ENCODE results near the gene PDZD4. TPM values are rescaled to one million over a fixed set of nuclear protein-coding genes. Genes with fewer than 3 reads are reported as not detected.

PDZD4 gene
- total RNA-seq, 1 donor from 2014 or later = 9.9 TPM

- TF ChIP-seq EZH2 (IDR thresholded peaks at IDR 0.05; ENCODE audit: insufficient read depth, low read length) = no peak
- no peak for TF ChIP-seq CTCF (IDR thresholded peaks at IDR 0.05; ENCODE audit: insufficient read depth, low read depth, low read length)
- no peak overlapping the region for H3K27ac Mint-ChIP-seq (ENCODE audit: unreplicated experiment)
- Histone ChIP-seq H3K4me1 (ENCODE audit: insufficient read depth, low read length) (no peaks in the 10 kb centered on the region), H3K9me3 (ENCODE audit: insufficient read depth, low read depth, low read length) (no peaks in the 10 kb centered on the region), H3K79me2 (ENCODE audit: insufficient read depth, low read length) (no peaks in the 10 kb centered on the region), H3K27ac (ENCODE audit: low read depth, low read length) (no peak overlapping the region), H3K4me2 (ENCODE audit: low read length) (no peak overlapping the region), H3K9ac (ENCODE audit: low read length) (no peak overlapping the region), H2AFZ (ENCODE audit: low read depth, low read length) (no peak overlapping the region), H4K20me1 (ENCODE audit: insufficient read depth, low read length) (no peaks in the 10 kb centered on the region), H3K36me3 (ENCODE audit: insufficient read depth, low read length) (no peaks in the 10 kb centered on the region), H3K27me3 (ENCODE audit: insufficient read depth, low read length) (peaks cover under 1% of the 10 kb centered on the region), H3K4me3 (ENCODE audit: insufficient read depth, low read depth, low read length) (no peak overlapping the region)
- no peak for FAIRE-seq
- no peak overlapping the region for H3K4me3 Mint-ChIP-seq (ENCODE audit: unreplicated experiment)
- no peak for DNase-seq (ENCODE audit: low read depth)
- H3K27me3 Mint-ChIP-seq (ENCODE audit: low read depth, unreplicated experiment) = no peaks in the 10 kb centered on the region
- peaks cover 2% of the 10 kb centered on the region for H3K4me1 Mint-ChIP-seq (ENCODE audit: low read depth, unreplicated experiment)
- H3K9me3 Mint-ChIP-seq (ENCODE audit: unreplicated experiment) = no peaks in the 10 kb centered on the region
- peaks cover 4% of the 10 kb centered on the region for H3K36me3 Mint-ChIP-seq (ENCODE audit: low read depth, unreplicated experiment)
Observed at GRCh38 chrX:153867671-153868070, 37.3 kb upstream of the PDZD4 start.

- no peak overlapping the region for H3K27ac Mint-ChIP-seq (ENCODE audit: unreplicated experiment)
- H3K9me3 Mint-ChIP-seq (ENCODE audit: unreplicated experiment) = no peaks in the 10 kb centered on the region
- no peaks in the 10 kb centered on the region for H3K27me3 ChIP-seq (ENCODE audit: insufficient read depth, low read length)
- no peaks in the 10 kb centered on the region for H4K20me1 ChIP-seq (ENCODE audit: insufficient read depth, low read length)
- H3K9ac ChIP-seq (ENCODE audit: low read length) = no peak overlapping the region
- no peak for FAIRE-seq
- H3K4me1 ChIP-seq (ENCODE audit: insufficient read depth, low read length) = no peaks in the 10 kb centered on the region
- no peak for DNase-seq (ENCODE audit: low read depth)
- H3K79me2 ChIP-seq (ENCODE audit: insufficient read depth, low read length) = no peaks in the 10 kb centered on the region
- no peak overlapping the region for H3K4me2 ChIP-seq (ENCODE audit: low read length)
- H3K4me3 ChIP-seq (ENCODE audit: insufficient read depth, low read depth, low read length) = no peak overlapping the region
- no peak for TF ChIP-seq EZH2 (IDR thresholded peaks at IDR 0.05; ENCODE audit: insufficient read depth, low read length)
- no peak for TF ChIP-seq CTCF (IDR thresholded peaks at IDR 0.05; ENCODE audit: insufficient read depth, low read depth, low read length)
- H3K27me3 Mint-ChIP-seq (ENCODE audit: low read depth, unreplicated experiment) = no peaks in the 10 kb centered on the region
- no peak overlapping the region for H2AFZ ChIP-seq (ENCODE audit: low read depth, low read length)
- no peaks in the 10 kb centered on the region for H3K9me3 ChIP-seq (ENCODE audit: insufficient read depth, low read depth, low read length)
- no peak overlapping the region for H3K4me3 Mint-ChIP-seq (ENCODE audit: unreplicated experiment)
- peaks cover 3% of the 10 kb centered on the region for H3K36me3 Mint-ChIP-seq (ENCODE audit: low read depth, unreplicated experiment)
- no peak overlapping the region for H3K27ac ChIP-seq (ENCODE audit: low read depth, low read length)
- H3K4me1 Mint-ChIP-seq (ENCODE audit: low read depth, unreplicated experiment) = peaks cover 2% of the 10 kb centered on the region
- no peaks in the 10 kb centered on the region for H3K36me3 ChIP-seq (ENCODE audit: insufficient read depth, low read length)
Observed at GRCh38 chrX:153867139-153867538, 36.8 kb upstream of the PDZD4 start.

GRCh38 chrX:153866302-153867019 is 36.1 kb upstream of the PDZD4 start:
- Mint-ChIP-seq H3K36me3 (ENCODE audit: low read depth, unreplicated experiment) (peaks cover 3% of the 10 kb centered on the region), H3K4me3 (ENCODE audit: unreplicated experiment) (no peak overlapping the region), H3K9me3 (ENCODE audit: unreplicated experiment) (no peaks in the 10 kb centered on the region), H3K27ac (ENCODE audit: unreplicated experiment) (no peak overlapping the region), H3K27me3 (ENCODE audit: low read depth, unreplicated experiment) (no peaks in the 10 kb centered on the region), H3K4me1 (ENCODE audit: low read depth, unreplicated experiment) (peaks cover under 1% of the 10 kb centered on the region)
- Histone ChIP-seq H3K27ac (ENCODE audit: low read depth, low read length) (no peak overlapping the region), H2AFZ (ENCODE audit: low read depth, low read length) (no peak overlapping the region), H3K9me3 (ENCODE audit: insufficient read depth, low read depth, low read length) (no peaks in the 10 kb centered on the region), H3K36me3 (ENCODE audit: insufficient read depth, low read length) (no peaks in the 10 kb centered on the region), H3K4me1 (ENCODE audit: insufficient read depth, low read length) (no peaks in the 10 kb centered on the region), H3K4me3 (ENCODE audit: insufficient read depth, low read depth, low read length) (no peak overlapping the region), H3K9ac (ENCODE audit: low read length) (no peak overlapping the region), H4K20me1 (ENCODE audit: insufficient read depth, low read length) (no peaks in the 10 kb centered on the region), H3K79me2 (ENCODE audit: insufficient read depth, low read length) (no peaks in the 10 kb centered on the region), H3K27me3 (ENCODE audit: insufficient read depth, low read length) (no peaks in the 10 kb centered on the region), H3K4me2 (ENCODE audit: low read length) (no peak overlapping the region)
- FAIRE-seq = no peak
- TF ChIP-seq EZH2 (IDR thresholded peaks at IDR 0.05; ENCODE audit: insufficient read depth, low read length) = no peak
- TF ChIP-seq CTCF (IDR thresholded peaks at IDR 0.05; ENCODE audit: insufficient read depth, low read depth, low read length) = no peak
- no peak for DNase-seq (ENCODE audit: low read depth)
